ENCODE data around the gene OR13C8. TPM values are rescaled to one million over a fixed set of nuclear protein-coding genes. Genes with fewer than 3 reads are reported as not detected.

Gene OR13C8
- total and polyA plus RNA-seq, 2 donors (not counting 3 experiments of a cell fraction or from before 2014, with no cell fraction given) = not detected

DNA sequence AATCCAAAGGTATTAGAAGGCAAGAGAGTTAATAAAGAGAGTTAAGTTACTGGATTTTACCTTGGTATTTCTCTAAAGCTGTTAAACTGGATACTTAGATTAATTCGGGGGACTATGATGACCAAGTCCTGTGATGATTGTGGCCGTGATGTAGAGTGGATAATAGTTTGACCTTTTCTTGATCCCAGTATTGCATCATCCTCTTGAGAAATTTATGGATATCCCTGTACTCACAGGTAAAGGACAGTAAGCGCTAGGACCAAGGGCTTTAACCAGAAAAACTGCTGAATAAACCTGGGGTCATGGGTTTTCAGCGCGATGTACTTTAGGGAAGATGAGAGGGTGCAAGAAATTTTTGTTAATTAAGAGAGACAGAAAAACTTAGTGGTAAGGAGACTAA is 8.3 kb downstream of the OR13C8 start:
- no peak overlapping the region for H3K27ac ChIP-seq (ENCODE audit: insufficient read depth, low read depth, low read length)
- ChIA-PET POLR2A (no interaction called here), CTCF (no interaction called here)
- FAIRE-seq (no peak), DNase-seq (ENCODE audit: low read depth, low spot score) (no peak)
- H3K9me3 ChIP-seq (replicated peaks; ENCODE audit: control insufficient read depth, insufficient read depth, low read length) = no peaks in the 10 kb centered on the region
- intact Hi-C loops (cut with micrococcal nuclease) (no loop called here), dilution Hi-C loops (cut with MboI; ENCODE audit: extremely low pct_ligation_motif_present, low sequenced_read_pairs) (no loop called here)
- H3K9me1 ChIP-seq (replicated peaks; ENCODE audit: control insufficient read depth, extremely low read depth, insufficient read depth, low read length) = no peaks in the 10 kb centered on the region
- no TSS peak for BruUV-seq (replicated peaks)
- no peaks in the 10 kb centered on the region for H3K36me3 ChIP-seq (ENCODE audit: control insufficient read depth in 2 of 2, extremely low read depth in 1 of 2, insufficient read depth in 2 of 2, low read length in 2 of 2)
- no peak overlapping the region for H3K4me2 ChIP-seq (ENCODE audit: insufficient read depth, low read length)
- no peak overlapping the region for H2AFZ ChIP-seq (ENCODE audit: low read depth, low read length)
- TF ChIP-seq GATA2 (IDR thresholded peaks at IDR 0.05; ENCODE audit: insufficient read depth, insufficient read length, low read depth, low read length) = no peak
- TF ChIP-seq, protein P1, sequence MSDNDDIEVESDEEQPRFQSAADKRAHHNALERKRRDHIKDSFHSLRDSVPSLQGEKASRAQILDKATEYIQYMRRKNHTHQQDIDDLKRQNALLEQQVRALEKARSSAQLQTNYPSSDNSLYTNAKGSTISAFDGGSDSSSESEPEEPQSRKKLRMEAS (IDR thresholded peaks at IDR 0.05; ENCODE audit: insufficient read depth, insufficient read length) = no peak
- no peak for TF ChIP-seq FOS (IDR thresholded peaks at IDR 0.05; ENCODE audit: borderline replicate concordance, insufficient read depth, low read length)
- TF ChIP-seq, protein P2, sequence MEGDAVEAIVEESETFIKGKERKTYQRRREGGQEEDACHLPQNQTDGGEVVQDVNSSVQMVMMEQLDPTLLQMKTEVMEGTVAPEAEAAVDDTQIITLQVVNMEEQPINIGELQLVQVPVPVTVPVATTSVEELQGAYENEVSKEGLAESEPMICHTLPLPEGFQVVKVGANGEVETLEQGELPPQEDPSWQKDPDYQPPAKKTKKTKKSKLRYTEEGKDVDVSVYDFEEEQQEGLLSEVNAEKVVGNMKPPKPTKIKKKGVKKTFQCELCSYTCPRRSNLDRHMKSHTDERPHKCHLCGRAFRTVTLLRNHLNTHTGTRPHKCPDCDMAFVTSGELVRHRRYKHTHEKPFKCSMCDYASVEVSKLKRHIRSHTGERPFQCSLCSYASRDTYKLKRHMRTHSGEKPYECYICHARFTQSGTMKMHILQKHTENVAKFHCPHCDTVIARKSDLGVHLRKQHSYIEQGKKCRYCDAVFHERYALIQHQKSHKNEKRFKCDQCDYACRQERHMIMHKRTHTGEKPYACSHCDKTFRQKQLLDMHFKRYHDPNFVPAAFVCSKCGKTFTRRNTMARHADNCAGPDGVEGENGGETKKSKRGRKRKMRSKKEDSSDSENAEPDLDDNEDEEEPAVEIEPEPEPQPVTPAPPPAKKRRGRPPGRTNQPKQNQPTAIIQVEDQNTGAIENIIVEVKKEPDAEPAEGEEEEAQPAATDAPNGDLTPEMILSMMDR (IDR thresholded peaks at IDR 0.05; ENCODE audit: extremely low read depth in 1 of 2, insufficient read depth in 1 of 2, low read depth in 1 of 2, low read length in 2 of 2) = no peak
- TF ChIP-seq MYC (IDR thresholded peaks at IDR 0.05; ENCODE audit: low read depth, low read length) = no peak
- no peak for TF ChIP-seq EZH2 (IDR thresholded peaks at IDR 0.05; ENCODE audit: borderline replicate concordance, low read depth, low read length, severe bottlenecking)
- TF ChIP-seq POLR2A (IDR thresholded peaks at IDR 0.05; ENCODE audit: low read depth, low read length) = no peak
- TF ChIP-seq JUN (IDR thresholded peaks at IDR 0.05; ENCODE audit: borderline replicate concordance, insufficient read depth, insufficient read length, low read depth) = no peak
- no peak for TF ChIP-seq POLR2AphosphoS5 (IDR thresholded peaks at IDR 0.05; ENCODE audit: insufficient read depth, low read depth, low read length)
- no peaks in the 10 kb centered on the region for H3K79me2 ChIP-seq (ENCODE audit: control insufficient read depth, insufficient read depth, low read length)
- no peak overlapping the region for H3K4me3 ChIP-seq (replicated peaks in 1 of 3; ENCODE audit: insufficient read depth in 1 of 3, low read depth in 1 of 3, low read length in 3 of 3)
- no peaks in the 10 kb centered on the region for H3K27me3 ChIP-seq (ENCODE audit: control insufficient read depth in 2 of 2, insufficient read depth in 2 of 2, low read length in 2 of 2)
- H4K20me1 ChIP-seq (replicated peaks; ENCODE audit: control insufficient read depth, extremely low read depth, insufficient read depth, low read length) = no peaks in the 10 kb centered on the region
- no peak overlapping the region for H3K9ac ChIP-seq (replicated peaks; ENCODE audit: extremely low read depth, insufficient read depth, low read length)
- no peaks in the 10 kb centered on the region for H3K4me1 ChIP-seq (ENCODE audit: control insufficient read depth, extremely low read depth, insufficient read depth, low read length)

Data from endothelial cell of umbilical vein (primary cell).